HepG2 (cell line): ENCODE measurements around the gene TBC1D25. TPM values are rescaled to one million over a fixed set of nuclear protein-coding genes. Genes with fewer than 3 reads are reported as not detected.

ENCODE experiments used
- ATAC-seq: fragments of 200-7000 bp; cut with Tn5 transposase; 3 replicates; pipeline ENCODE4 v1.9.1; 2020; ENCODE audit warnings: mild to moderate bottlenecking, moderate library complexity
- BruUV-seq: library from RNA; stranded (reverse); fragments of 400-500 nt; replicated peaks from 2 replicates; lab custom pipeline; 2021; lab: Mats Ljungman, UMichigan
- CTCF ChIA-PET: fragments of 300-600 bp; formaldehyde crosslinking; extraction: SDS; loops from one replicate; lab custom pipeline; 2021; ENCODE audit warnings: low total read pairs, inconsistent platforms, low intra/inter-chr PET ratio; lab: Yijun Ruan, JAX
- POLR2A ChIA-PET: fragments of 350-600 bp; sonication (Branson Sonifier 250); formaldehyde crosslinking; loops from one replicate; lab custom pipeline; 2020; ENCODE audit warnings: antibody characterized with exemption, inconsistent platforms; lab: Yijun Ruan, JAX
- DNase-seq: peaks from one replicate; pipeline ENCODE4 v3.0.0-alpha.2; 2015; ENCODE audit warnings: low spot score
- FAIRE-seq: peaks from 3 replicates; lab custom pipeline; 2011; peaks lifted over from hg19 to GRCh38; lab: Jason Lieb, UNC
- H2AFZ ChIP-seq: one replicate; pipeline ENCODE4 v1.6.1; 2011; ENCODE audit warnings: low read length, inconsistent platforms
- H3K27ac ChIP-seq: fragments of 300-600 bp; 3 replicates; pipeline ENCODE4 v1.8.0; 2011; ENCODE audit warnings: mixed run types, mild to moderate bottlenecking, mixed read lengths, low read length, inconsistent platforms; ENCODE audit not compliant: insufficient read depth; ENCODE audit errors: extremely low read length
- H3K27me3 ChIP-seq, 2 experiments: fragments of 200-600 bp in 1 of 2; 2 replicates in 1 of 2; 3 replicates in 1 of 2; pipeline versions ENCODE4 v1.6.0 to v1.8.0; 2011; ENCODE audit warnings: low read length in 2 of 2, mild to moderate bottlenecking in 2 of 2, moderate library complexity in 2 of 2, inconsistent platforms in 1 of 2; ENCODE audit not compliant: insufficient read depth in 2 of 2, control insufficient read depth in 1 of 2
- H3K36me3 ChIP-seq, 2 experiments: fragments of 200-600 bp in 1 of 2; replicated peaks in 1 of 2; 2 replicates in 1 of 2; 3 replicates in 1 of 2; pipeline versions ENCODE4 v1.5.1 to v1.8.0; 2011; ENCODE audit warnings: low read length in 2 of 2, inconsistent platforms in 1 of 2; ENCODE audit not compliant: insufficient read depth in 2 of 2, control insufficient read depth in 1 of 2
- H3K4me1 ChIP-seq: 2 replicates; pipeline ENCODE4 v1.5.1; 2012; ENCODE audit warnings: low read length, inconsistent platforms; ENCODE audit not compliant: insufficient read depth
- H3K4me2 ChIP-seq: 2 replicates; pipeline ENCODE4 v1.6.0; 2011; ENCODE audit warnings: low read depth, low read length, inconsistent platforms
- H3K4me3 ChIP-seq, 3 experiments: fragments of 200-600 bp in 1 of 3; sonication (generic), shearing (Covaris generic) in 1 of 3; replicated peaks in 1 of 3; 2 replicates each; pipeline ENCODE4 v1.5.1; 2011 to 2016; ENCODE audit warnings: low read length in 3 of 3, inconsistent platforms in 2 of 3, low read depth in 2 of 3, mild to moderate bottlenecking in 2 of 3, control low read depth in 1 of 3, mixed read lengths in 1 of 3; ENCODE audit not compliant: insufficient read depth in 1 of 3
- H3K79me2 ChIP-seq: one replicate; pipeline ENCODE4 v1.6.1; 2011; ENCODE audit warnings: low read length, inconsistent platforms; ENCODE audit not compliant: insufficient read depth
- H3K9ac ChIP-seq: 2 replicates; pipeline ENCODE4 v1.6.0; 2011; ENCODE audit warnings: mild to moderate bottlenecking, low read depth, low read length, inconsistent platforms; ENCODE audit not compliant: insufficient read depth
- H3K9me3 ChIP-seq: 2 replicates; pipeline ENCODE4 v1.5.1; 2012; ENCODE audit warnings: mild to moderate bottlenecking, low read length
- H4K20me1 ChIP-seq: 2 replicates; pipeline ENCODE4 v1.6.0; 2011; ENCODE audit warnings: inconsistent platforms, mild to moderate bottlenecking, low read length, moderate library complexity; ENCODE audit not compliant: insufficient read depth
- GABPA ChIP-seq, 2 experiments: IDR thresholded peaks; 2 replicates each; pipeline ENCODE4 v1.6.1; 2011 to 2016; ENCODE audit warnings: low read depth in 2 of 2, low read length in 1 of 2, missing biosample characterization in 1 of 2, missing genetic modification characterization in 1 of 2
- GABPB1 ChIP-seq: IDR thresholded peaks from 2 replicates; pipeline ENCODE4 v1.6.1; 2016; ENCODE audit warnings: mild to moderate bottlenecking, missing genetic modification reagents, moderate library complexity, missing compliant biosample characterization
- IRF2 ChIP-seq: IDR thresholded peaks from 2 replicates; pipeline ENCODE4 v1.6.1; 2018; ENCODE audit warnings: missing genetic modification reagents, missing compliant biosample characterization
- LBX2 ChIP-seq: sonication (generic); formaldehyde crosslinking; IDR thresholded peaks from 2 replicates; pipeline ENCODE4 v1.5.0; 2020; ENCODE audit warnings: missing genetic modification reagents, mild to moderate bottlenecking, borderline replicate concordance
- SATB2 ChIP-seq: sonication (generic); formaldehyde crosslinking; IDR thresholded peaks from 2 replicates; pipeline ENCODE4 v1.5.0; 2020; ENCODE audit warnings: missing genetic modification reagents
- TAF15 ChIP-seq: fragments of 200-400 bp; formaldehyde crosslinking; IDR thresholded peaks from one replicate; pipeline ENCODE4 v1.6.1; 2018; ENCODE audit warnings: mild to moderate bottlenecking, low read depth, low read length; ENCODE audit not compliant: poor library complexity, severe bottlenecking
- ZMYM2 ChIP-seq: sonication (generic); formaldehyde crosslinking; IDR thresholded peaks from 2 replicates; pipeline ENCODE4 v1.8.0; 2022; ENCODE audit warnings: mild to moderate bottlenecking, missing genetic modification reagents
- ZNF296 ChIP-seq: sonication (generic); formaldehyde crosslinking; conservative IDR thresholded peaks from 2 replicates; pipeline ENCODE4 v1.5.0; 2020; ENCODE audit warnings: mild to moderate bottlenecking, missing genetic modification reagents
- WGBS: methylation state at CpG from one replicate; pipeline ENCODE4 v1.1.6; 2017; ENCODE audit warnings: low lambda C conversion rate; 5-methylcytosine and 5-hydroxymethylcytosine counted together
- in situ Hi-C: cut with HindIII; loops from 2 replicates; pipeline ENCODE4 v1.10.0; 2017; ENCODE audit warnings: low pct_unique_long_range_greater_than_20kb; ENCODE audit not compliant: extremely low pct_ligation_motif_present
- intact Hi-C: fragments of 100-400 bp; cut with micrococcal nuclease; formaldehyde crosslinking; loops from one replicate; pipeline ENCODE4 v1.10.0; 2022; ENCODE audit not compliant: unreplicated experiment
- polyA plus RNA-seq, 8 experiments: library from polyadenylated mRNA; depleted of rRNA in 3 of 8; stranded (reverse) in 7 of 8; unstranded in 1 of 8; fragments of >200 nt; fragmentation: Illumina TruSeq in 4 of 8; extraction: Trizol in 4 of 8; gene quantifications; 2 replicates each; pipeline versions ENCODE4 v1.2.1 to v1.2.3, GENCODE V29; 2011 to 2016; ENCODE audit warnings: low read depth in 4 of 8, missing spikeins in 1 of 8, mixed read lengths in 1 of 8; ENCODE audit not compliant: insufficient read depth in 1 of 8
- total RNA-seq, 5 experiments: library from RNA; depleted of rRNA; stranded (reverse); fragments of >200 nt; fragmentation: Illumina TruSeq; extraction: Trizol; gene quantifications; 2 replicates each; pipeline ENCODE4 v1.2.3, GENCODE V29; 2016; ENCODE audit warnings: low read depth in 1 of 5
- TF ChIP-seq, protein P1 (sequence below): sonication (generic); formaldehyde crosslinking; IDR thresholded peaks from 2 replicates; pipeline ENCODE4 v1.4.0; 2020; ENCODE audit warnings: missing genetic modification reagents
- TF ChIP-seq, protein P2 (sequence below): sonication (generic); formaldehyde crosslinking; IDR thresholded peaks from 2 replicates; pipeline ENCODE4 v1.5.1; 2020; ENCODE audit warnings: mild to moderate bottlenecking, missing genetic modification reagents, borderline replicate concordance

Gene TBC1D25
- total and polyA plus RNA-seq, 2 of the 13 experiments (the other 11 are each of a cell fraction or from before 2014, with no cell fraction given), result 3.5 to 4.7 TPM

DNA sequence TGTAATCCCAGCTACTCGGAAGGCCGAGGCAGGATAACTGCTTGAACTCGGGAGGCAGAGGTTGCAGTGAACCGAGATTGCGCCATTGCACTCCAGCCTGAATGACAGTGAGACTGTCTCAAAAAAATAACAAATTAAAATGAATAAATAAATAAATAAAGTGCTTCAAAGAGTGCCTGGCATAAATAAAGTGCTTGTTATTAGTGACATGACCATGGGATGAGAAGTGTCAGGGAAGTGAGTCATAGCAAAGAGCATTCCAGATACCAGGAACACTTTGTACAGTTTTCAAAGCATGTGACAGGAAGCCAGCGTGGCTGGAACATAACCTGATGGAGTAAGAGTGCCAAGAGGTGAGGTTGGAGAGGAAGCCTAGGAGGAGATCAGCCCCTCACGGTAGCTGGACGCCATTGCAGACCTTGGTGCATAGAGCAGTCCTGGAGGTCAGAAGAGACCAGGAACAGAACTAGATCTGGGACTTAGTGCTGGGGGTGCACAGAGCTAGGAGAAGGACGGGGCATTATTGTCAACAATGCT is 51.8 kb downstream of the TBC1D25 start (continued):
- TF ChIP-seq GABPA (IDR thresholded peaks at IDR 0.05; ENCODE audit: low read depth, low read length), result no peak
- peak; percentile 79 for TF ChIP-seq GABPA (CRISPR knock-in tag; IDR thresholded peaks at IDR 0.05; ENCODE audit: low read depth)
- TF ChIP-seq LBX2 (CRISPR knock-in tag), result no peak
- TF ChIP-seq ZMYM2, result 0 out of 2 replicates have a peak, but pooled peaks have one; percentile 37
- no peak for TF ChIP-seq TAF15
- TF ChIP-seq IRF2, result no peak
- TF ChIP-seq GABPB1, result peak; percentile 68
- TF ChIP-seq, protein P1, sequence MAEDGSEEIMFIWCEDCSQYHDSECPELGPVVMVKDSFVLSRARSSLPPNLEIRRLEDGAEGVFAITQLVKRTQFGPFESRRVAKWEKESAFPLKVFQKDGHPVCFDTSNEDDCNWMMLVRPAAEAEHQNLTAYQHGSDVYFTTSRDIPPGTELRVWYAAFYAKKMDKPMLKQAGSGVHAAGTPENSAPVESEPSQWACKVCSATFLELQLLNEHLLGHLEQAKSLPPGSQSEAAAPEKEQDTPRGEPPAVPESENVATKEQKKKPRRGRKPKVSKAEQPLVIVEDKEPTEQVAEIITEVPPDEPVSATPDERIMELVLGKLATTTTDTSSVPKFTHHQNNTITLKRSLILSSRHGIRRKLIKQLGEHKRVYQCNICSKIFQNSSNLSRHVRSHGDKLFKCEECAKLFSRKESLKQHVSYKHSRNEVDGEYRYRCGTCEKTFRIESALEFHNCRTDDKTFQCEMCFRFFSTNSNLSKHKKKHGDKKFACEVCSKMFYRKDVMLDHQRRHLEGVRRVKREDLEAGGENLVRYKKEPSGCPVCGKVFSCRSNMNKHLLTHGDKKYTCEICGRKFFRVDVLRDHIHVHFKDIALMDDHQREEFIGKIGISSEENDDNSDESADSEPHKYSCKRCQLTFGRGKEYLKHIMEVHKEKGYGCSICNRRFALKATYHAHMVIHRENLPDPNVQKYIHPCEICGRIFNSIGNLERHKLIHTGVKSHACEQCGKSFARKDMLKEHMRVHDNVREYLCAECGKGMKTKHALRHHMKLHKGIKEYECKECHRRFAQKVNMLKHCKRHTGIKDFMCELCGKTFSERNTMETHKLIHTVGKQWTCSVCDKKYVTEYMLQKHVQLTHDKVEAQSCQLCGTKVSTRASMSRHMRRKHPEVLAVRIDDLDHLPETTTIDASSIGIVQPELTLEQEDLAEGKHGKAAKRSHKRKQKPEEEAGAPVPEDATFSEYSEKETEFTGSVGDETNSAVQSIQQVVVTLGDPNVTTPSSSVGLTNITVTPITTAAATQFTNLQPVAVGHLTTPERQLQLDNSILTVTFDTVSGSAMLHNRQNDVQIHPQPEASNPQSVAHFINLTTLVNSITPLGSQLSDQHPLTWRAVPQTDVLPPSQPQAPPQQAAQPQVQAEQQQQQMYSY (CRISPR knock-in tag), result no peak
- no peak for TF ChIP-seq ZNF296 (CRISPR knock-in tag)

GRCh38 chrX:48592971-48593370 is 53.5 kb downstream of the TBC1D25 start:
- BruUV-seq, result no TSS peak
- FAIRE-seq (no peak), DNase-seq (no peak), ATAC-seq (no peak)
- Histone ChIP-seq H3K79me2 (no peaks in the 10 kb centered on the region), H3K27me3 (no peaks in the 10 kb centered on the region), H2AFZ (no peak overlapping the region), H3K4me3 (no peak overlapping the region), H3K4me2 (no peak overlapping the region), H3K9ac (no peak overlapping the region), H3K9me3 (no peaks in the 10 kb centered on the region), H3K4me1 (peaks cover 43% of the 10 kb centered on the region), H3K36me3 (no peaks in the 10 kb centered on the region)
- WGBS, result 77% methylated on average over 5 of the region's 5 CpGs
- POLR2A ChIA-PET, result interaction anchor here (0.7 kb wide), 1 partner anchor 17 kb away, joined by 3 read pairs; no protein-coding TSS in a partner anchor
- intact Hi-C loops, result no loop called here
- TF ChIP-seq SATB2, result no peak
- TF ChIP-seq, protein P2, sequence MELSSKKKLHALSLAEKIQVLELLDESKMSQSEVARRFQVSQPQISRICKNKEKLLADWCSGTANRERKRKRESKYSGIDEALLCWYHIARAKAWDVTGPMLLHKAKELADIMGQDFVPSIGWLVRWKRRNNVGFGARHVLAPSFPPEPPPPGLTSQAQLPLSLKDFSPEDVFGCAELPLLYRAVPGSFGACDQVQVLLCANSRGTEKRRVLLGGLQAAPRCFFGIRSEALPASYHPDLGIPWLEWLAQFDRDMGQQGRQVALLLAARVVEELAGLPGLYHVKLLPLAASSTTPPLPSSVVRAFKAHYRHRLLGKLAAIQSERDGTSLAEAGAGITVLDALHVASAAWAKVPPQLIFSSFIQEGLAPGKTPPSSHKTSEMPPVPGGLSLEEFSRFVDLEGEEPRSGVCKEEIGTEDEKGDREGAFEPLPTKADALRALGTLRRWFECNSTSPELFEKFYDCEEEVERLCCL, result no peak
- TF ChIP-seq, all 625 proteins: peak for 0
- in situ Hi-C loops, result no loop called here
- CTCF ChIA-PET, result no interaction called here
- Histone ChIP-seq H4K20me1 (no peaks in the 10 kb centered on the region), H3K27ac (no peak overlapping the region)
